Loucy (cell line): ENCODE results near the gene SH3RF3.

ENCODE experiments used
- EZH2phosphoT487 ChIP-seq: fragments of 200-600 bp; IDR thresholded peaks from 2 replicates; pipeline ENCODE4 v1.6.1; 2018; ENCODE audit warnings: antibody characterized with exemption, mild to moderate bottlenecking, moderate library complexity, borderline replicate concordance
- TF ChIP-seq, protein P1 (sequence below): fragments of 200-600 bp; sonication (generic); conservative IDR thresholded peaks from 2 replicates; pipeline ENCODE4 v1.5.1; 2014; ENCODE audit warnings: mild to moderate bottlenecking, antibody characterized with exemption, low read length

DNA sequence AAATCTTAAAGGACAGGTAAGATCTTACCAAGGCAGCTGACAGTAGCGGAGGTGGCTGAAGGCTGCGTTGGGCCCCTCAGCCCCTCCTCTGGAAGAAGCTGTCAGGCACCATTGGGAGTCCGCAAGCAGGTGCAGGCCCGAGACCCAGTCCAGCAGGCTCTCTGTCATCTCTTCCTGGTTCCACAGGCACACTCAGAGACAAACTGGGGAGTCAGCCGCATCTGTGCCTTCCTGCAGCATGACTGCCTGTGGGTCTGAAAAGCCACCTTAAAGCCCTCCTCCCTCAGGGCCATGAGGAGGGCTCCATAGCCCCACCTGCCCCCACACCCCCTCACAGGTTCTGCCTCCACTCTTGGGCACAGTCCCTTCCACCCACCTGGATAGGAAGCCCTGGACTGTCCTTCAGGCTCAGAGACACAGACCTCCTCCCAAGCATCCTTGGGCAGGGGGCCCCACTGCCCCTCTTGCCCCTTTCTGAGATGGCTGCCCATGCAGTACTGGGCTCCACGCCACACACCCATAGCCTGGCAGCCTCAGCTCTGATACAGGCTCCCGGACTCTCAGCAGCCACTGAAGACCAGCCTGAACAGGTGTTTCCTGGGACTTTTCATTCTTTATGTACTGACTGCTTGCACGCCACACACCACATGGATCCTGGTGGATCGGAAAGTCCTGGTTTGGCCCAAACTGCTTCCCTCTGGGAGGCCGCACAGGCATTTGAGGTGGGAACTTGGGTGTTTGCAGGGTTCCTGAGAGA is 245.0 kb downstream of the SH3RF3 start:
- TF ChIP-seq, protein P1, sequence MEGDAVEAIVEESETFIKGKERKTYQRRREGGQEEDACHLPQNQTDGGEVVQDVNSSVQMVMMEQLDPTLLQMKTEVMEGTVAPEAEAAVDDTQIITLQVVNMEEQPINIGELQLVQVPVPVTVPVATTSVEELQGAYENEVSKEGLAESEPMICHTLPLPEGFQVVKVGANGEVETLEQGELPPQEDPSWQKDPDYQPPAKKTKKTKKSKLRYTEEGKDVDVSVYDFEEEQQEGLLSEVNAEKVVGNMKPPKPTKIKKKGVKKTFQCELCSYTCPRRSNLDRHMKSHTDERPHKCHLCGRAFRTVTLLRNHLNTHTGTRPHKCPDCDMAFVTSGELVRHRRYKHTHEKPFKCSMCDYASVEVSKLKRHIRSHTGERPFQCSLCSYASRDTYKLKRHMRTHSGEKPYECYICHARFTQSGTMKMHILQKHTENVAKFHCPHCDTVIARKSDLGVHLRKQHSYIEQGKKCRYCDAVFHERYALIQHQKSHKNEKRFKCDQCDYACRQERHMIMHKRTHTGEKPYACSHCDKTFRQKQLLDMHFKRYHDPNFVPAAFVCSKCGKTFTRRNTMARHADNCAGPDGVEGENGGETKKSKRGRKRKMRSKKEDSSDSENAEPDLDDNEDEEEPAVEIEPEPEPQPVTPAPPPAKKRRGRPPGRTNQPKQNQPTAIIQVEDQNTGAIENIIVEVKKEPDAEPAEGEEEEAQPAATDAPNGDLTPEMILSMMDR: no peak
- TF ChIP-seq EZH2phosphoT487: no peak
